ENCODE results near the gene RNF141. TPM values are rescaled to one million over a fixed set of nuclear protein-coding genes. Genes with fewer than 3 reads are reported as not detected.

RNF141 gene
- total RNA-seq, 1 donor from 2014 or later = 36.9 TPM

DNA sequence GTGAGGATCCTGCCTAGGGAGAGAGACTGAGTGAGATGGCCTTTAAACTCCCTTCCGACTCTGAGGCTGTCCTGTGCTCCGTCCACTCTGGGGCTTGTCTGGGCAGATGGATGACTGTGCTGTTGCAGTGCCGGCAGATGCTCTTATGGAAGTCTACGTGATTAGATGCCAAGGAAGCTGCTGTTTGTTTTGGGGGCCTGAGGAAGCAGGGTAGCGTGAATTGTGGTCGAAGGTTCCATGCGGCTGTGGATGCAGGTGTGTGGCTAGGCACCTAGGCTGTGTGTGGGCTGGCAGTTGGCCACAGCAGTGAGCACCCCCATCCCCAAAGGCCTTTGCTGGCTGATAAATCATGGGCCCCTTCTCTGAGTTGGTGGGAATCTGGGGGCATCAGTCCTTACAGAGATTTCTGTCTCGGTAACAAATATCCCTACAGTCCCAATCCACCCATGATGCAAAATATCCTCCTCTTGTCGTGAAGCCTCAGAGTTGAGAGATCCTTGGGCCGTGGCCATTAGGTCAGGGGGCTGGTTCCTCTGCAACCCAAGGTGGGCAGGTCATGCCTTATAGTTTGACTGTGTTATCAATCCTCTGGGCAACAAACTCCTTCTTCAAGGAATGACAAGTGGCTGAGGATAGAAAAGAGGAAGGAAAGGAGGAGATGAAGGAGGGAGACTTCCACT is 54.7 kb downstream of the RNF141 start:
- CTCF ChIA-PET = no interaction called here
- no peak for ATAC-seq (ENCODE audit: low read depth)
- H3K9me3 Mint-ChIP-seq = no peaks in the 10 kb centered on the region
- peaks cover 40% of the 10 kb centered on the region for H3K4me1 Mint-ChIP-seq
- POLR2A ChIA-PET = interaction anchor here (6.5 kb wide), 1 partner anchor 30 kb away, joined by 219 read pairs; the partner anchor contains the start of gene AMPD3
- H3K4me3 Mint-ChIP-seq = no peak overlapping the region
- TF ChIP-seq, protein P1, sequence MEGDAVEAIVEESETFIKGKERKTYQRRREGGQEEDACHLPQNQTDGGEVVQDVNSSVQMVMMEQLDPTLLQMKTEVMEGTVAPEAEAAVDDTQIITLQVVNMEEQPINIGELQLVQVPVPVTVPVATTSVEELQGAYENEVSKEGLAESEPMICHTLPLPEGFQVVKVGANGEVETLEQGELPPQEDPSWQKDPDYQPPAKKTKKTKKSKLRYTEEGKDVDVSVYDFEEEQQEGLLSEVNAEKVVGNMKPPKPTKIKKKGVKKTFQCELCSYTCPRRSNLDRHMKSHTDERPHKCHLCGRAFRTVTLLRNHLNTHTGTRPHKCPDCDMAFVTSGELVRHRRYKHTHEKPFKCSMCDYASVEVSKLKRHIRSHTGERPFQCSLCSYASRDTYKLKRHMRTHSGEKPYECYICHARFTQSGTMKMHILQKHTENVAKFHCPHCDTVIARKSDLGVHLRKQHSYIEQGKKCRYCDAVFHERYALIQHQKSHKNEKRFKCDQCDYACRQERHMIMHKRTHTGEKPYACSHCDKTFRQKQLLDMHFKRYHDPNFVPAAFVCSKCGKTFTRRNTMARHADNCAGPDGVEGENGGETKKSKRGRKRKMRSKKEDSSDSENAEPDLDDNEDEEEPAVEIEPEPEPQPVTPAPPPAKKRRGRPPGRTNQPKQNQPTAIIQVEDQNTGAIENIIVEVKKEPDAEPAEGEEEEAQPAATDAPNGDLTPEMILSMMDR (IDR thresholded peaks at IDR 0.05) = no peak
- peak overlapping the region; percentile 74 for H3K27ac Mint-ChIP-seq
- peaks cover 85% of the 10 kb centered on the region for H3K36me3 Mint-ChIP-seq (ENCODE audit: low read depth)
- DNase-seq = no peak
- intact Hi-C loops (cut with micrococcal nuclease) = no loop called here
- no peaks in the 10 kb centered on the region for H3K27me3 Mint-ChIP-seq

DNA sequence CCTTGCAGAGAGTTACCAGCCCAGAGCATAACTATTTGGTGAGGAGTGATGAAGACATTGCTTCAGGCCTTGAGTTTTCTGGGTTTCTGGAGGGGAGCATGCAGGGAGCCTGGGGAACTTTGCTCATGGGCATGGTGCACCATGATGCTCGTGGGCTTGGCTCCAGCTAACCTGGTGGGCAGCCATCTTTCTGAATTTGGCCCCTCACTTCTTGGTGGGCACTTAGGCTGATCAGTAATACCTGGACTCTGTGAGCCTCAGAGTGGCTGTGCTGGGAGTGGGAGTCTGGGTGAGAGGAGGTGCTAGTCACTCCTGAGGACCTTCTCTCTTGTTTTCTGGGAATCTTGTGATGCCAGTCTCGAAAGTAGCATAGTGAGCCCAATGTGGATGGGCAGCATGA is 55.3 kb downstream of the RNF141 start:
- Mint-ChIP-seq H3K36me3 (ENCODE audit: low read depth) (peaks cover 87% of the 10 kb centered on the region), H3K4me3 (no peak overlapping the region), H3K4me1 (peaks cover 39% of the 10 kb centered on the region), H3K9me3 (no peaks in the 10 kb centered on the region), H3K27ac (peak overlapping the region; percentile 74), H3K27me3 (no peaks in the 10 kb centered on the region)
- no peak for ATAC-seq (ENCODE audit: low read depth)
- no peak for DNase-seq
- CTCF ChIA-PET = no interaction called here
- TF ChIP-seq, protein P1 (IDR thresholded peaks at IDR 0.05) = no peak
- intact Hi-C loops (cut with micrococcal nuclease) = no loop called here
- POLR2A ChIA-PET = interaction anchor here (0.7 kb wide), 1 partner anchor 12 kb away, joined by 3 read pairs; no protein-coding TSS in a partner anchor

DNA sequence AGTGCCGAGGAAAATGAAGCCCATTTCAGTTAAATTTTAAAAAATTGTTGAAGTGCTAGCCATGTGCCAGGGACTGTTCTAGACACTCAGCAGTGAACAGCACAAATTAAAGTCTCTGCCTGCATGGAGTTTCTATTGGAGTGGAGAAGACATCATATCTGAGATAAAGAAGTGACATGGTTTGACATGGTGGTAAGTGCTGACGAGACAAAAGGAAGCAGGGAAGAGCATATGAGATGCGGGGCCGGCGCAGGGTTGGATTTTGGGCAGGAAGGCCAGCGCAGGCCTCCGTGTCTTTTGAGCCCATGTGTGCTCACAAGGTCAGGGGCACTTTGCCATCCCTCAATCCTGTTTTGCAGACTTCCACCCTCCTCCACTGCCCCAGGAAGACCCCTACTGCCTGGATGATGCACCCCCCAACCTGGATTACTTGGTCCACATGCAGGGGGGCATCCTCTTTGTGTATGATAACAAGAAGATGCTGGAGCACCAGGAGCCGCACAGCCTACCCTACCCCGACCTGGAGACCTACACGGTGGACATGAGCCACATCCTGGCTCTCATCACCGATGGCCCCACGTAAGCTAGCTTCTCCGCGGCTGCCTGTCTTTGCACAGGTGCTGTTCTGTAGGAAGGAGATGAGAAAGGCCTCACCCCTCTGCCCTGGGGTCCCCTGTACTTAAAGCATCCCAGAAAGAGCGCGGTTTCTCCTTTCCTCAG is 56.4 kb downstream of the RNF141 start:
- ChIA-PET POLR2A (interaction anchor here (0.7 kb wide), 1 partner anchor 11 kb away, joined by 3 read pairs; no protein-coding TSS in a partner anchor), CTCF (no interaction called here)
- TF ChIP-seq, protein P1 (IDR thresholded peaks at IDR 0.05) = no peak
- no peak overlapping the region for H3K27ac Mint-ChIP-seq
- H3K27me3 Mint-ChIP-seq = no peaks in the 10 kb centered on the region
- intact Hi-C loops (cut with micrococcal nuclease) = no loop called here
- H3K36me3 Mint-ChIP-seq (ENCODE audit: low read depth) = peaks cover 86% of the 10 kb centered on the region
- peaks cover 29% of the 10 kb centered on the region for H3K4me1 Mint-ChIP-seq
- H3K9me3 Mint-ChIP-seq = no peaks in the 10 kb centered on the region
- DNase-seq = no peak
- ATAC-seq (ENCODE audit: low read depth) = no peak
- H3K4me3 Mint-ChIP-seq = no peak overlapping the region

DNA sequence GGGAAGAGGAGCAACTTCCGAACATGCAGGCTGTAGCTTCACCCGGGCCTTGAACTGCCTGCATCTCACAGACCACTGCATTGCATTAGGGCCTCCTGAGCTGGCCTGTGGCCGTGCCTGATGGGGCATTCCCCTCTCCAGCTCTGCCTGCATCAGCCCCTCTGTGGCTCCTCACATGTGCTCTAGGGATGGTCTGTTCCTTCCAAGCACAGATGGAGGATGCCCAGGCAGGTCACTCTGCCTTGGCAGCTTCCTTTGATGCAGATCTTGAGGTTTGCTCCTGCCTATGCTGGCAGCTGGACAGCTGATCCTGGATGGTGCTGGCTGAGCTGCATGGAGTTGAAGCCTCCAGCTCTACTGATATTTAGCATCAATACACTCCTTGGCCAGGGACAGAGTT is 57.4 kb downstream of the RNF141 start:
- intact Hi-C loops (cut with micrococcal nuclease) = no loop called here
- no peak for ATAC-seq (ENCODE audit: low read depth)
- Mint-ChIP-seq H3K9me3 (no peaks in the 10 kb centered on the region), H3K4me3 (no peak overlapping the region), H3K4me1 (peaks cover 20% of the 10 kb centered on the region), H3K27me3 (no peaks in the 10 kb centered on the region), H3K27ac (peak overlapping the region; percentile 21), H3K36me3 (ENCODE audit: low read depth) (peaks cover 87% of the 10 kb centered on the region)
- TF ChIP-seq, protein P1 (IDR thresholded peaks at IDR 0.05) = no peak
- no peak for DNase-seq
- ChIA-PET POLR2A (interaction anchor here (0.7 kb wide), 1 partner anchor 24 kb away, joined by 3 read pairs; no protein-coding TSS in a partner anchor), CTCF (interaction anchor here (1.7 kb wide), 1 partner anchor 70 kb away, joined by 4 read pairs; no protein-coding TSS in a partner anchor)

DNA sequence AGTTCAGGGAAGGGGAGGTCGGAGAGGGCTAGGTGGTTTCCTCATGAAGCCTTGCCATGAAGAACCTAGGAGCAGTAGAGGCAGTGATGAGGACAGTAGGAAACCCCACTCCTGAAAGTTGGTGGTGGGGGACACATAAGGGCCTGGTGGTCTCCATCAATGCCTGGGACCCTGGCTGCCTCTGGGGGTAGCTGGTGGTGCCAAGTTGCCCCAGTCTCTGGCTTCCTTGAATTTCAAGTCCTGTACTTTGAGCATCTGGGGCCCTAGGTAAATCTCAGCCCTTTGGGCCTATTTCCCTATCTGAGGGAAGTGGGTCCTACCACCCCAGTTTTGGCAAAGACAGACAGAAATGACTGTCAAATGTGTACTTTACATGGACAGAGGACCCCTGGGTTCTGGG is 57.8 kb downstream of the RNF141 start:
- Mint-ChIP-seq H3K9me3 (no peaks in the 10 kb centered on the region), H3K4me3 (no peak overlapping the region)

More for the DNA sequence above, 57.8 kb downstream of the RNF141 start:
- Mint-ChIP-seq H3K27me3 (no peaks in the 10 kb centered on the region), H3K36me3 (ENCODE audit: low read depth) (peaks cover 88% of the 10 kb centered on the region), H3K27ac (peak overlapping the region; percentile 21), H3K4me1 (peaks cover 16% of the 10 kb centered on the region)
- no peak for ATAC-seq (ENCODE audit: low read depth)
- CTCF ChIA-PET = interaction anchor here (1.7 kb wide), 1 partner anchor 69 kb away, joined by 4 read pairs; no protein-coding TSS in a partner anchor
- POLR2A ChIA-PET = interaction anchor here (0.7 kb wide), 1 partner anchor 24 kb away, joined by 3 read pairs; no protein-coding TSS in a partner anchor
- intact Hi-C loops (cut with micrococcal nuclease) = no loop called here
- TF ChIP-seq, protein P1 (IDR thresholded peaks at IDR 0.05) = no peak
- no peak for DNase-seq
